K562 (cell line): Measurements from ENCODE around the gene CERS6. TPM values are rescaled to one million over a fixed set of nuclear protein-coding genes. Genes with fewer than 3 reads are reported as not detected.
A peak's percentile ranks its signal among the peaks of the same experiment; 100 is the strongest.

Experiments
- ARNT ChIP-seq, 2 experiments: fragments of 450-650 bp; IDR thresholded peaks; 2 replicates each; pipeline ENCODE4 v1.6.1; 2016; ENCODE audit warnings: mild to moderate bottlenecking in 1 of 2
- BCLAF1 ChIP-seq, 2 experiments: fragments of 450-650 bp in 1 of 2; IDR thresholded peaks; 2 replicates each; pipeline ENCODE4 v1.6.1; 2011 to 2017; ENCODE audit warnings: low read depth in 2 of 2, antibody characterized with exemption in 1 of 2, borderline replicate concordance in 1 of 2, low read length in 1 of 2, mild to moderate bottlenecking in 1 of 2, mixed read lengths in 1 of 2; ENCODE audit not compliant: control insufficient read depth in 1 of 2
- CC2D1A ChIP-seq: fragments of 450-650 bp; IDR thresholded peaks from 2 replicates; pipeline ENCODE4 v1.6.1; 2017; ENCODE audit warnings: mild to moderate bottlenecking
- CEBPZ ChIP-seq: fragments of 150-350 bp; IDR thresholded peaks from 2 replicates; pipeline ENCODE4 v1.6.1; 2014; ENCODE audit warnings: low read depth, mild to moderate bottlenecking, low read length, borderline replicate concordance
- ELK3 ChIP-seq: fragments of 450-650 bp; formaldehyde crosslinking; IDR thresholded peaks from 2 replicates; pipeline ENCODE4 v1.4.0; 2020; ENCODE audit warnings: mild to moderate bottlenecking
- GTF2E2 ChIP-seq: fragments of 200-800 bp; sonication (Bioruptor generic); IDR thresholded peaks from 2 replicates; pipeline ENCODE4 v1.6.1; 2016; ENCODE audit warnings: missing genetic modification characterization, missing compliant biosample characterization
- KDM2B ChIP-seq: fragments of 250-450 bp; sonication (Bioruptor Pico); IDR thresholded peaks from 2 replicates; pipeline ENCODE4 v1.8.0; 2021; ENCODE audit warnings: mild to moderate bottlenecking, moderate library complexity
- MLLT1 ChIP-seq, 2 experiments: fragments of 450-650 bp; IDR thresholded peaks; 2 replicates each; pipeline ENCODE4 v1.6.1; 2016
- SMAD3 ChIP-seq: fragments of 450-650 bp; formaldehyde crosslinking; conservative IDR thresholded peaks from 2 replicates; pipeline ENCODE4 v1.4.0; 2020; ENCODE audit warnings: mild to moderate bottlenecking
- polyA plus RNA-seq, 8 experiments: library from polyadenylated mRNA; depleted of rRNA in 4 of 8; stranded (reverse) in 5 of 8; unstranded in 3 of 8; fragments of >200 nt; fragmentation: Nextera tagmentation in 2 of 8; fragmentation: Illumina TruSeq in 1 of 8; extraction: Ambion mirVana in 2 of 8; extraction: Trizol in 1 of 8; gene quantifications; 2 replicates each; pipeline versions ENCODE4 v1.2.1 to v1.2.3, GENCODE V29; 2011 to 2014; ENCODE audit warnings: inconsistent platforms in 1 of 8, missing spikeins in 1 of 8
- total RNA-seq, 7 experiments: library from RNA; depleted of rRNA in 6 of 7; stranded (reverse); fragments of >200 nt in 6 of 7; fragmentation: Illumina TruSeq in 2 of 7; extraction: Trizol in 2 of 7; gene quantifications; 2 replicates each; pipeline versions ENCODE4 v1.2.1 to v1.2.3, GENCODE V29; 2011 to 2021; ENCODE audit warnings: low replicate concordance in 1 of 7
- TF ChIP-seq, protein P1 (sequence below): fragments of 250-450 bp; sonication (Bioruptor Pico); IDR thresholded peaks from 2 replicates; pipeline ENCODE4 v1.8.0; 2022; ENCODE audit warnings: moderate library complexity, mild to moderate bottlenecking, inconsistent platforms
- TF ChIP-seq, protein P2 (sequence below): fragments of 450-650 bp; IDR thresholded peaks from 2 replicates; pipeline ENCODE4 v1.6.1; 2017; ENCODE audit warnings: mild to moderate bottlenecking, moderate library complexity

Gene CERS6
- total and polyA plus RNA-seq, 9 of the 15 experiments (the other 6 are each of a cell fraction or from before 2014, with no cell fraction given), result 1.6 to 13.6 (median 11.4) TPM

DNA sequence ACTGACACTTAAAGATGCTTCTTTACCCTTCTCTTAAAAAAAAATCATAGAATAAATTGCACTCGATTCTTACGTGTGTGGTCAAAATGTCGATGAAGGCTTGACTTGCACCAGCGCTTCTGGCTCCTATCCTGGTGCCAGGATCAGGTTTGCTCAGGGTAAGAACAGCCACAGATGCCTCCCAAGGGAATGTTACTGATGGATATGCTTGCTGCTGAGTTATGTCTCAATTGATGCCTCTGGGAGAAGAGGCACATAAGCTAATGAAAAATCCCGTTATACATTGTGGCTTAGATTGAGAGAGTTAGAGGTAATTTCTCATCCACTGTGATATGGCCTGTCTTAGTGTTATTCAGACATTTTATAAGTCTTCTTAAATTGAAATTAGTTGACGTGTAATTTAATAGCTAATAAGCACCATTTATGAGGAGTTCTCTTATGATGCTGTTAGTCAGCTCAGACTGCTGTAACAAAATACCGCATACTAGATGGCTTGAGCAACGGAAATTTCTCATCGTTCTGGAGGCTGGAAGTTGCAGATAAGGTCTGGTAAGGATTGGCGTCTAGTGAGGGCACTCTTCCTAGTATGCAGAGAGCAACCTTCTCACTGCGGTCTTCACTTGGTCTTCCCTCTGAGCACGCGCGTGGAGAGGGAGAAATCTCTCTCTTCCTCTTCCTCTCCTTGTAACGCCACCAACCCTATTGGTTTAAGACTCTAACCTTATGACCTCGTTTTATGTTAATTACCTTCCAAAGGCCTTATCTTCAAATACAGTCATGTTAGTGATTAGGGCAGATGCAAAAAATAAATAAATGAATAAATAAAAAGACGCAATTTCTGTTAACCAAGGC, 229.8 kb downstream of the CERS6 start (continued):
- no peak for TF ChIP-seq BCLAF1 (IDR thresholded peaks at IDR 0.05; ENCODE audit: borderline replicate concordance in 1 of 2, control insufficient read depth in 1 of 2, low read depth in 2 of 2, low read length in 1 of 2)
- TF ChIP-seq, protein P1, sequence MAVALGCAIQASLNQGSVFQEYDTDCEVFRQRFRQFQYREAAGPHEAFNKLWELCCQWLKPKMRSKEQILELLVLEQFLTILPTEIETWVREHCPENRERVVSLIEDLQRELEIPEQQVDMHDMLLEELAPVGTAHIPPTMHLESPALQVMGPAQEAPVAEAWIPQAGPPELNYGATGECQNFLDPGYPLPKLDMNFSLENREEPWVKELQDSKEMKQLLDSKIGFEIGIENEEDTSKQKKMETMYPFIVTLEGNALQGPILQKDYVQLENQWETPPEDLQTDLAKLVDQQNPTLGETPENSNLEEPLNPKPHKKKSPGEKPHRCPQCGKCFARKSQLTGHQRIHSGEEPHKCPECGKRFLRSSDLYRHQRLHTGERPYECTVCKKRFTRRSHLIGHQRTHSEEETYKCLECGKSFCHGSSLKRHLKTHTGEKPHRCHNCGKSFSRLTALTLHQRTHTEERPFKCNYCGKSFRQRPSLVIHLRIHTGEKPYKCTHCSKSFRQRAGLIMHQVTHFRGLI (CRISPR knock-in tag), result no peak
- TF ChIP-seq CC2D1A, result peak; percentile 53; the same call in 1 of the 2 replicates
- peak in 1 of 2 experiments; percentile 53; a peak in 2 of 4 replicates for TF ChIP-seq MLLT1 (IDR thresholded peaks at IDR 0.05)
- no peak for TF ChIP-seq ELK3 (CRISPR knock-in tag)
- TF ChIP-seq, protein P2, sequence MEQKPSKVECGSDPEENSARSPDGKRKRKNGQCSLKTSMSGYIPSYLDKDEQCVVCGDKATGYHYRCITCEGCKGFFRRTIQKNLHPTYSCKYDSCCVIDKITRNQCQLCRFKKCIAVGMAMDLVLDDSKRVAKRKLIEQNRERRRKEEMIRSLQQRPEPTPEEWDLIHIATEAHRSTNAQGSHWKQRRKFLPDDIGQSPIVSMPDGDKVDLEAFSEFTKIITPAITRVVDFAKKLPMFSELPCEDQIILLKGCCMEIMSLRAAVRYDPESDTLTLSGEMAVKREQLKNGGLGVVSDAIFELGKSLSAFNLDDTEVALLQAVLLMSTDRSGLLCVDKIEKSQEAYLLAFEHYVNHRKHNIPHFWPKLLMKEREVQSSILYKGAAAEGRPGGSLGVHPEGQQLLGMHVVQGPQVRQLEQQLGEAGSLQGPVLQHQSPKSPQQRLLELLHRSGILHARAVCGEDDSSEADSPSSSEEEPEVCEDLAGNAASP, result no peak
- no peak for TF ChIP-seq CEBPZ
- TF ChIP-seq KDM2B (CRISPR knock-in tag), result no peak
- TF ChIP-seq ARNT (IDR thresholded peaks at IDR 0.05), result peak in 1 of 2 experiments; percentile 77; a peak in 2 of 4 replicates
- TF ChIP-seq SMAD3 (CRISPR knock-in tag), result no peak
- no peak for TF ChIP-seq GTF2E2 (tag)
